Neuronal stem cell (in vitro differentiated cells): Measurements from ENCODE around the gene FOXJ1.

Experiments used
- DNase-seq: peaks from one replicate; pipeline ENCODE4 v3.0.0-alpha.2; 2013; ENCODE audit warnings: low spot score
- H2AFZ ChIP-seq: one replicate; pipeline ENCODE4 v1.6.1; 2013; ENCODE audit warnings: mild to moderate bottlenecking, low read length, inconsistent platforms
- H2AK5ac ChIP-seq: 2 replicates; pipeline ENCODE4 v1.6.1; 2013; ENCODE audit warnings: low read depth, mild to moderate bottlenecking, inconsistent platforms, low read length, moderate library complexity, mixed read lengths
- H2BK120ac ChIP-seq: 2 replicates; pipeline ENCODE4 v1.6.1; 2013; ENCODE audit warnings: low read depth, mild to moderate bottlenecking, inconsistent platforms, low read length, moderate library complexity, mixed read lengths
- H2BK12ac ChIP-seq: one replicate; pipeline ENCODE4 v1.6.1; 2013; ENCODE audit warnings: low read length, inconsistent platforms
- H2BK15ac ChIP-seq: 2 replicates; pipeline ENCODE4 v1.6.1; 2013; ENCODE audit warnings: mild to moderate bottlenecking, low read length, inconsistent platforms, mixed read lengths
- H2BK5ac ChIP-seq: one replicate; pipeline ENCODE4 v1.6.1; 2013; ENCODE audit warnings: inconsistent platforms, mild to moderate bottlenecking, low read length, moderate library complexity
- H3K14ac ChIP-seq: one replicate; pipeline ENCODE4 v1.6.1; 2013; ENCODE audit warnings: low read length, inconsistent platforms
- H3K18ac ChIP-seq: 2 replicates; pipeline ENCODE4 v1.6.1; 2013; ENCODE audit warnings: low read length, inconsistent platforms
- H3K23ac ChIP-seq: 2 replicates; pipeline ENCODE4 v1.6.1; 2013; ENCODE audit warnings: low read depth, mild to moderate bottlenecking, mixed read lengths, low read length, inconsistent platforms; ENCODE audit not compliant: poor library complexity
- H3K27ac ChIP-seq: replicated peaks from 3 replicates; pipeline ENCODE4 v1.5.1; 2013; ENCODE audit warnings: low read length, inconsistent platforms
- H3K27me3 ChIP-seq, 3 experiments: 2 replicates each; pipeline ENCODE4 v1.6.1; 2013; ENCODE audit warnings: low read length in 3 of 3, mild to moderate bottlenecking in 2 of 3, inconsistent platforms in 1 of 3, low read depth in 1 of 3, mixed read lengths in 1 of 3, moderate library complexity in 1 of 3; ENCODE audit not compliant: control insufficient read depth in 3 of 3, insufficient read depth in 3 of 3
- H3K36me3 ChIP-seq, 2 donors: replicated peaks in 1 of 2; 2 replicates each; pipeline ENCODE4 v1.6.1; 2013; ENCODE audit warnings: low read length in 2 of 2; ENCODE audit not compliant: control insufficient read depth in 2 of 2, insufficient read depth in 2 of 2
- H3K4ac ChIP-seq: 2 replicates; pipeline ENCODE4 v1.6.1; 2013; ENCODE audit warnings: inconsistent platforms, mild to moderate bottlenecking, low read length, moderate library complexity
- H3K4me1 ChIP-seq, 2 donors: 1 replicate in 1 of 2; 2 replicates in 1 of 2; pipeline ENCODE4 v1.6.1; 2013; ENCODE audit warnings: low read length in 2 of 2, low read depth in 1 of 2; ENCODE audit not compliant: control insufficient read depth in 2 of 2, insufficient read depth in 1 of 2
- H3K4me2 ChIP-seq: one replicate; pipeline ENCODE4 v1.6.1; 2013; ENCODE audit warnings: mild to moderate bottlenecking, low read length, inconsistent platforms; ENCODE audit not compliant: insufficient read depth, poor library complexity, severe bottlenecking
- H3K4me3 ChIP-seq, 2 donors: 2 replicates each; pipeline ENCODE4 v1.5.1; 2013; ENCODE audit warnings: low read length in 2 of 2, mild to moderate bottlenecking in 2 of 2, inconsistent platforms in 1 of 2, moderate library complexity in 1 of 2
- H3K79me1 ChIP-seq: one replicate; pipeline ENCODE4 v1.6.1; 2013; ENCODE audit warnings: low read depth, mild to moderate bottlenecking, inconsistent platforms, low read length, moderate library complexity
- H3K9ac ChIP-seq: one replicate; pipeline ENCODE4 v1.6.1; 2013; ENCODE audit warnings: mild to moderate bottlenecking, low read depth, low read length, inconsistent platforms; ENCODE audit not compliant: poor library complexity
- H3K9me3 ChIP-seq, 2 donors: replicated peaks in 1 of 2; 2 replicates each; pipeline versions ENCODE3 to v1.6.1; 2013; ENCODE audit warnings: low read length in 2 of 2, mild to moderate bottlenecking in 2 of 2, inconsistent platforms in 1 of 2, low read depth in 1 of 2, mixed read lengths in 1 of 2, moderate library complexity in 1 of 2; ENCODE audit not compliant: control insufficient read depth in 2 of 2, insufficient read depth in 1 of 2
- H4K8ac ChIP-seq: one replicate; pipeline ENCODE4 v1.6.1; 2013; ENCODE audit warnings: low read depth, mild to moderate bottlenecking, inconsistent platforms, low read length, moderate library complexity
- H4K91ac ChIP-seq: one replicate; pipeline ENCODE4 v1.6.1; 2013; ENCODE audit warnings: low read length, low read depth, mild to moderate bottlenecking, inconsistent platforms; ENCODE audit not compliant: poor library complexity
- WGBS, 2 donors: extraction: QIAGEN DNeasy Blood & Tissue Kit; methylation state at CpG; one replicate each; pipeline ENCODE4 v1.1.7; 2013; ENCODE audit warnings: missing lambda C conversion rate in 2 of 2, mixed read lengths in 1 of 2; ENCODE audit not compliant: insufficient read length in 2 of 2, insufficient replicate concordance in 1 of 2; ENCODE audit errors: extremely low coverage in 2 of 2; 5-methylcytosine and 5-hydroxymethylcytosine counted together

FOXJ1 gene

DNA sequence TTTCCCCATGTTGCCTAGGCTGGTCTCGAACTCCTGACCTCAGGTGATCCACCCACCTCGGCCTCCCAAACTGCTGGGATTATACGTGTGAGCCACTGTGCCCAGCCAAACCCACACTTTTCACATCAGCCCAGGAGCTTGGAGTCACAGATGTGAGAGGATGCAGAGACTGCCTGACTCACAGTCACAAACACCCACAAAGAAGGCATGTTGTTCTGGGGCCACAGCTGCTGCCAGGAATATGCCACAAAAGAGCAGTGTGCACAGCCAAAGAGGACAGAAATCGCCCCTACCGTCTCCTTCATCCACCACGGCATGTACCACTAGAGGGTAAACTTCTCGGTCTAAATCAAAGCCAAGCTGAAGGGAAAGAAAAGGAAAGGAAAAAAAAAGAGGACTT, 25.1 kb upstream of the FOXJ1 start:
- Histone ChIP-seq H3K9ac (no peak overlapping the region), H2AFZ (no peak overlapping the region), H2AK5ac (no peak overlapping the region), H2BK120ac (no peak overlapping the region), H2BK5ac (no peak overlapping the region), H3K23ac (no peak overlapping the region), H3K14ac (no peak overlapping the region), H3K4me1 (peaks cover 0 to 1% of the 10 kb centered on the region in 2 donors), H3K36me3 (peaks cover 0 to 78% of the 10 kb centered on the region in 2 donors), H4K8ac (no peak overlapping the region), H4K91ac (no peak overlapping the region), H3K9me3 (no peaks in the 10 kb centered on the region), H2BK12ac (no peak overlapping the region), H3K27me3 (no peaks in the 10 kb centered on the region), H2BK15ac (no peak overlapping the region), H3K79me1 (no peaks in the 10 kb centered on the region), H3K4me3 (no peak overlapping the region), H3K4me2 (no peak overlapping the region), H3K4ac (no peak overlapping the region), H3K18ac (no peak overlapping the region), H3K27ac (no peak overlapping the region)
- WGBS, 2 donors: no CpG with 5 or more reads among the region's 7 CpGs
- no peak for DNase-seq

DNA sequence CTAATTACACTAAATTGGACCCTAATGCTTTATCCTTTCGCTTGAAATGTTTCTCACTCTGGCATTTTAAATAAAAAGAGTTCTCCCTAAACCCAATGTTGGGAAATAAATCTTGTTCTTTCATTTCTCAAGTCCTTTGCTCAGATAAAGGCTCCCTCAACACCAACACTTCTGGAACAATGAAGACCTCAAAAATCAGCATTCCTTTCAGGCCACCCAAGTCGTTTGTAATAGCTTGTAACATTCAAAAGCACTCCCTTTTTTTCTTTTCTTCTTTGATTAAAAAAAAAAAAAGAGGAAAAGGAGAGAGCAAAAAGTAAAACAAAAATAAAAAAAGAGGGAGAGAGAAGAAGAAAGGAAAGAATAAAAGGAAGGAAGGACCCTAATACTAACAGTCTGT, 23.3 kb upstream of the FOXJ1 start:
- H3K9me3 ChIP-seq: no peaks in the 10 kb centered on the region
- no peak overlapping the region for H3K4me2 ChIP-seq
- H3K23ac ChIP-seq: no peak overlapping the region
- H4K91ac ChIP-seq: no peak overlapping the region
- no peaks in the 10 kb centered on the region for H3K79me1 ChIP-seq
- no peak overlapping the region for H2AK5ac ChIP-seq
- H3K27me3 ChIP-seq: no peaks in the 10 kb centered on the region
- no peak overlapping the region for H3K18ac ChIP-seq
- H2AFZ ChIP-seq: no peak overlapping the region
- no peak overlapping the region for H2BK12ac ChIP-seq
- H2BK15ac ChIP-seq: no peak overlapping the region
- no peak overlapping the region for H3K14ac ChIP-seq
- no peak overlapping the region for H3K27ac ChIP-seq
- H2BK5ac ChIP-seq: no peak overlapping the region
- no peak overlapping the region for H4K8ac ChIP-seq
- no peak overlapping the region for H3K4ac ChIP-seq
- peaks cover 0 to 1% of the 10 kb centered on the region in 2 donors for H3K4me1 ChIP-seq
- H3K4me3 ChIP-seq: no peak overlapping the region
- DNase-seq: no peak
- H3K9ac ChIP-seq: no peak overlapping the region
- no CpG with 5 or more reads among the region's 2 CpGs for WGBS, 2 donors
- peaks cover 0 to 89% of the 10 kb centered on the region in 2 donors for H3K36me3 ChIP-seq
- H2BK120ac ChIP-seq: no peak overlapping the region

GRCh38 chr17:76163919-76164318, 22.9 kb upstream of the FOXJ1 start:
- Histone ChIP-seq H2BK5ac (no peak overlapping the region), H3K4me1 (peaks cover 0 to 1% of the 10 kb centered on the region in 2 donors), H2AFZ (no peak overlapping the region), H3K36me3 (peaks cover 2 to 92% of the 10 kb centered on the region in 2 donors), H3K9ac (no peak overlapping the region), H3K27ac (no peak overlapping the region), H2BK12ac (no peak overlapping the region), H2BK120ac (no peak overlapping the region), H3K9me3 (no peaks in the 10 kb centered on the region), H3K79me1 (no peaks in the 10 kb centered on the region), H3K27me3 (no peaks in the 10 kb centered on the region), H2AK5ac (no peak overlapping the region), H3K4ac (no peak overlapping the region), H3K23ac (no peak overlapping the region), H4K91ac (no peak overlapping the region), H3K18ac (no peak overlapping the region), H4K8ac (no peak overlapping the region), H2BK15ac (no peak overlapping the region), H3K14ac (no peak overlapping the region), H3K4me2 (no peak overlapping the region), H3K4me3 (no peak overlapping the region)
- no peak for DNase-seq
- no CpG with 5 or more reads among the region's 4 CpGs for WGBS, 2 donors

GRCh38 chr17:76161619-76162266, 20.7 kb upstream of the FOXJ1 start:
- no peak overlapping the region for H2BK120ac ChIP-seq
- H4K91ac ChIP-seq: no peak overlapping the region
- no peak overlapping the region for H2AFZ ChIP-seq
- H3K79me1 ChIP-seq: no peaks in the 10 kb centered on the region
- no peak overlapping the region for H3K14ac ChIP-seq
- H4K8ac ChIP-seq: no peak overlapping the region
- no peak overlapping the region for H3K18ac ChIP-seq
- peak overlapping the region; percentile 5 for H3K23ac ChIP-seq
- no peak overlapping the region for H2AK5ac ChIP-seq
- no peaks in the 10 kb centered on the region for H3K27me3 ChIP-seq
- H3K4me3 ChIP-seq: no peak overlapping the region
- peaks cover 5 to 90% of the 10 kb centered on the region in 2 donors for H3K36me3 ChIP-seq
- H3K27ac ChIP-seq: no peak overlapping the region
- H3K4me2 ChIP-seq: no peak overlapping the region
- H3K4me1 ChIP-seq: peaks cover 0 to 1% of the 10 kb centered on the region in 2 donors
- no peak overlapping the region for H2BK15ac ChIP-seq
- whole genome bisulfite sequencing, 2 donors: no CpG with 5 or more reads among the region's 20 CpGs
- no peak overlapping the region for H2BK5ac ChIP-seq
- DNase-seq: no peak
- H3K9me3 ChIP-seq: no peaks in the 10 kb centered on the region
- no peak overlapping the region for H3K9ac ChIP-seq
- no peak overlapping the region for H3K4ac ChIP-seq
- no peak overlapping the region for H2BK12ac ChIP-seq
